ENCODE results near the gene RAPGEF4. TPM values are rescaled to one million over a fixed set of nuclear protein-coding genes. Genes with fewer than 3 reads are reported as not detected.

RAPGEF4 gene
- total and polyA plus RNA-seq, 2 of the 13 experiments (the other 11 are each of a cell fraction or from before 2014, with no cell fraction given): 0.78 to 0.91 TPM

- Histone ChIP-seq H3K9me3 (ENCODE audit: low read length) (no peaks in the 10 kb centered on the region), H3K9ac (ENCODE audit: insufficient read depth, low read depth, low read length) (no peak overlapping the region), H3K36me3 (replicated peaks in 1 of 2; ENCODE audit: control insufficient read depth in 1 of 2, insufficient read depth in 2 of 2, low read length in 2 of 2) (no peaks in the 10 kb centered on the region), H3K27ac (ENCODE audit: extremely low read length, insufficient read depth, low read length) (no peak overlapping the region), H3K79me2 (ENCODE audit: insufficient read depth, low read length) (no peaks in the 10 kb centered on the region), H2AFZ (ENCODE audit: low read length) (no peak overlapping the region), H4K20me1 (ENCODE audit: insufficient read depth, low read length) (no peaks in the 10 kb centered on the region), H3K4me1 (ENCODE audit: insufficient read depth, low read length) (peaks cover 53% of the 10 kb centered on the region), H3K27me3 (ENCODE audit: control insufficient read depth in 1 of 2, insufficient read depth in 2 of 2, low read length in 2 of 2) (no peaks in the 10 kb centered on the region), H3K4me3 (replicated peaks in 1 of 3; ENCODE audit: insufficient read depth in 1 of 3, low read depth in 2 of 3, low read length in 3 of 3) (no peak overlapping the region), H3K4me2 (ENCODE audit: low read depth, low read length) (no peak overlapping the region)
- ChIA-PET POLR2A (no interaction called here), CTCF (ENCODE audit: low intra/inter-chr PET ratio, low total read pairs) (no interaction called here)
- 86% methylated on average over 7 of the region's 7 CpGs for WGBS (ENCODE audit: low lambda C conversion rate)
- DNase-seq (ENCODE audit: low spot score) (no peak), ATAC-seq (no peak), FAIRE-seq (no peak)
- BruUV-seq (replicated peaks): no TSS peak
- in situ Hi-C loops (cut with HindIII; ENCODE audit: extremely low pct_ligation_motif_present, low pct_unique_long_range_greater_than_20kb): no loop called here
- intact Hi-C loops (cut with micrococcal nuclease; ENCODE audit: unreplicated experiment): no loop called here
- TF ChIP-seq, protein P1, sequence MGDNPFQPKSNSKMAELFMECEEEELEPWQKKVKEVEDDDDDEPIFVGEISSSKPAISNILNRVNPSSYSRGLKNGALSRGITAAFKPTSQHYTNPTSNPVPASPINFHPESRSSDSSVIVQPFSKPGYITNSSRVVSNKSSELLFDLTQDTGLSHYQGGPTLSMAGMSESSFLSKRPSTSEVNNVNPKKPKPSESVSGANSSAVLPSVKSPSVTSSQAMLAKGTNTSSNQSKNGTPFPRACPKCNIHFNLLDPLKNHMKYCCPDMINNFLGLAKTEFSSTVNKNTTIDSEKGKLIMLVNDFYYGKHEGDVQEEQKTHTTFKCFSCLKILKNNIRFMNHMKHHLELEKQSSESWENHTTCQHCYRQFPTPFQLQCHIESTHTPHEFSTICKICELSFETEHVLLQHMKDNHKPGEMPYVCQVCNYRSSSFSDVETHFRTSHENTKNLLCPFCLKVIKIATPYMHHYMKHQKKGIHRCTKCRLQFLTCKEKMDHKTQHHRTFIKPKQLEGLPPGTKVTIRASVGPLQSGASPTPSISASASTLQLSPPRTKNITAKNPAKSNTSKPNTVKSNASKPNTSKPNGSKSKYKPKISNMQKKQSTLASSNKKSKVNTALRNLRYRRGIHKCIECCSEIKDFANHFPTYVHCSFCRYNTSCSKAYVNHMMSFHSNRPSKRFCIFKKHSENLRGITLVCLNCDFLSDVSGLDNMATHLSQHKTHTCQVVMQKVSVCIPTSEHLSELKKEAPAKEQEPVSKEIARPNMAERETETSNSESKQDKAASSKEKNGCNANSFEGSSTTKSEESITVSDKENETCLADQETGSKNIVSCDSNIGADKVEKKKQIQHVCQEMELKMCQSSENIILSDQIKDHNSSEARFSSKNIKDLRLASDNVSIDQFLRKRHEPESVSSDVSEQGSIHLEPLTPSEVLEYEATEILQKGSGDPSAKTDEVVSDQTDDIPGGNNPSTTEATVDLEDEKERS (CRISPR knock-in tag; IDR thresholded peaks at IDR 0.05): no peak
- TF ChIP-seq, protein P2, sequence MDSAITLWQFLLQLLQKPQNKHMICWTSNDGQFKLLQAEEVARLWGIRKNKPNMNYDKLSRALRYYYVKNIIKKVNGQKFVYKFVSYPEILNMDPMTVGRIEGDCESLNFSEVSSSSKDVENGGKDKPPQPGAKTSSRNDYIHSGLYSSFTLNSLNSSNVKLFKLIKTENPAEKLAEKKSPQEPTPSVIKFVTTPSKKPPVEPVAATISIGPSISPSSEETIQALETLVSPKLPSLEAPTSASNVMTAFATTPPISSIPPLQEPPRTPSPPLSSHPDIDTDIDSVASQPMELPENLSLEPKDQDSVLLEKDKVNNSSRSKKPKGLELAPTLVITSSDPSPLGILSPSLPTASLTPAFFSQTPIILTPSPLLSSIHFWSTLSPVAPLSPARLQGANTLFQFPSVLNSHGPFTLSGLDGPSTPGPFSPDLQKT (CRISPR knock-in tag; IDR thresholded peaks at IDR 0.05; ENCODE audit: borderline replicate concordance): no peak
- TF ChIP-seq KDM6A (CRISPR knock-in tag; IDR thresholded peaks at IDR 0.05; ENCODE audit: low read depth): no peak
- TF ChIP-seq HOXA3 (CRISPR knock-in tag; IDR thresholded peaks at IDR 0.05): no peak
- TF ChIP-seq ATRX (CRISPR knock-in tag; IDR thresholded peaks at IDR 0.05; ENCODE audit: borderline replicate concordance): no peak
- no peak for TF ChIP-seq ZNF574 (CRISPR knock-in tag; IDR thresholded peaks at IDR 0.05)
- TF ChIP-seq DMTF1 (CRISPR knock-in tag; IDR thresholded peaks at IDR 0.05): no peak
- no peak for TF ChIP-seq ZNF564 (CRISPR knock-in tag; IDR thresholded peaks at IDR 0.05)
- TF ChIP-seq GABPB1 (CRISPR knock-in tag; IDR thresholded peaks at IDR 0.05): no peak
- TF ChIP-seq MXD4 (CRISPR knock-in tag; IDR thresholded peaks at IDR 0.05): no peak
- TF ChIP-seq ZFYVE20 (CRISPR knock-in tag; IDR thresholded peaks at IDR 0.05; ENCODE audit: borderline replicate concordance, low read depth): no peak
- TF ChIP-seq SIN3B (IDR thresholded peaks at IDR 0.05; ENCODE audit: low read length): no peak
- TF ChIP-seq ZNF816 (CRISPR knock-in tag; IDR thresholded peaks at IDR 0.05; ENCODE audit: borderline replicate concordance): no peak
- TF ChIP-seq ELF1 (CRISPR knock-in tag; IDR thresholded peaks at IDR 0.05): no peak
These were observed 316.0 kb downstream of the RAPGEF4 start for GRCh38 chr2:173051463-173052215.

All from HepG2 (cell line).